Chondrocyte (in vitro differentiated cells): ENCODE data around the gene RIF1. TPM values are rescaled to one million over a fixed set of nuclear protein-coding genes. Genes with fewer than 3 reads are reported as not detected.

Source experiments
- DNase-seq: peaks from one replicate; pipeline ENCODE4 v3.0.0; 2021; ENCODE audit warnings: mixed read lengths, low spot score
- H3K27ac Mint-ChIP-seq: one replicate; pipeline ENCODE4 v1.8.0; 2021; ENCODE audit warnings: mild to moderate bottlenecking, moderate library complexity, mixed read lengths; ENCODE audit not compliant: unreplicated experiment
- H3K27me3 Mint-ChIP-seq: 2 replicates; pipeline ENCODE4 v1.8.0; 2021; ENCODE audit warnings: low read depth, mixed read lengths
- H3K36me3 Mint-ChIP-seq: 2 replicates; pipeline ENCODE4 v1.8.0; 2021; ENCODE audit warnings: low read depth, mixed read lengths
- H3K4me1 Mint-ChIP-seq: 2 replicates; pipeline ENCODE4 v1.8.0; 2021; ENCODE audit warnings: low read depth, mild to moderate bottlenecking, mixed read lengths
- H3K4me3 Mint-ChIP-seq: one replicate; pipeline ENCODE4 v1.8.0; 2021; ENCODE audit warnings: mild to moderate bottlenecking, moderate library complexity, mixed read lengths; ENCODE audit not compliant: unreplicated experiment
- H3K9me3 Mint-ChIP-seq: 2 replicates; pipeline ENCODE4 v1.8.0; 2021; ENCODE audit warnings: low read depth, mixed read lengths
- total RNA-seq: library from RNA; stranded (reverse); gene quantifications from 3 replicates; pipeline ENCODE4 v1.2.1, GENCODE V29; 2021
- TF ChIP-seq, protein P1 (sequence below): fragments of 200-600 bp; sonication (generic); IDR thresholded peaks from 2 replicates; pipeline ENCODE4 v1.5.0; 2021; ENCODE audit warnings: antibody characterized with exemption, mild to moderate bottlenecking, moderate library complexity

The RIF1 gene
- total RNA-seq, 1 donor from 2014 or later: 33.5 TPM

DNA sequence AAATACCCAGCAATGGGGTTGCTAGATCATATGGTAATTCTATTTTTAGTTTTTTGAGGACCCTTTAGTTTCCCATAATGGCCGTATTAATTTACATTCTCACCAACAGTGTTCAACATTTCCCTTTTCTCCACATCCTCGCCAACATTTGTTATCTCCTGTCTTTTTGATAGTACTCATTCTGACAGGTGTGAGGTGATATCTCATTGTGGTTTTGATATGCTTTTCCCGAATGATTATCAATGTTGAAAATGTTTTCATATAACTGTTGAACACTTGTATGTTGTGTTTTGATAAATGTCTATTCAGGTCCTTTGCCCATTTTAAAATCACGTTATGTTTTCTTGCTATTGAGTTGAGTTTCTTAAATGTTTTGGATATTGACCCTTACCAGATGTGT, 5.8 kb upstream of the RIF1 start:
- Mint-ChIP-seq H3K4me3 (no peak overlapping the region), H3K36me3 (no peaks in the 10 kb centered on the region), H3K27ac (no peak overlapping the region), H3K27me3 (no peaks in the 10 kb centered on the region), H3K9me3 (no peaks in the 10 kb centered on the region), H3K4me1 (no peaks in the 10 kb centered on the region)
- TF ChIP-seq, protein P1, sequence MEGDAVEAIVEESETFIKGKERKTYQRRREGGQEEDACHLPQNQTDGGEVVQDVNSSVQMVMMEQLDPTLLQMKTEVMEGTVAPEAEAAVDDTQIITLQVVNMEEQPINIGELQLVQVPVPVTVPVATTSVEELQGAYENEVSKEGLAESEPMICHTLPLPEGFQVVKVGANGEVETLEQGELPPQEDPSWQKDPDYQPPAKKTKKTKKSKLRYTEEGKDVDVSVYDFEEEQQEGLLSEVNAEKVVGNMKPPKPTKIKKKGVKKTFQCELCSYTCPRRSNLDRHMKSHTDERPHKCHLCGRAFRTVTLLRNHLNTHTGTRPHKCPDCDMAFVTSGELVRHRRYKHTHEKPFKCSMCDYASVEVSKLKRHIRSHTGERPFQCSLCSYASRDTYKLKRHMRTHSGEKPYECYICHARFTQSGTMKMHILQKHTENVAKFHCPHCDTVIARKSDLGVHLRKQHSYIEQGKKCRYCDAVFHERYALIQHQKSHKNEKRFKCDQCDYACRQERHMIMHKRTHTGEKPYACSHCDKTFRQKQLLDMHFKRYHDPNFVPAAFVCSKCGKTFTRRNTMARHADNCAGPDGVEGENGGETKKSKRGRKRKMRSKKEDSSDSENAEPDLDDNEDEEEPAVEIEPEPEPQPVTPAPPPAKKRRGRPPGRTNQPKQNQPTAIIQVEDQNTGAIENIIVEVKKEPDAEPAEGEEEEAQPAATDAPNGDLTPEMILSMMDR: no peak
- DNase-seq: no peak

DNA sequence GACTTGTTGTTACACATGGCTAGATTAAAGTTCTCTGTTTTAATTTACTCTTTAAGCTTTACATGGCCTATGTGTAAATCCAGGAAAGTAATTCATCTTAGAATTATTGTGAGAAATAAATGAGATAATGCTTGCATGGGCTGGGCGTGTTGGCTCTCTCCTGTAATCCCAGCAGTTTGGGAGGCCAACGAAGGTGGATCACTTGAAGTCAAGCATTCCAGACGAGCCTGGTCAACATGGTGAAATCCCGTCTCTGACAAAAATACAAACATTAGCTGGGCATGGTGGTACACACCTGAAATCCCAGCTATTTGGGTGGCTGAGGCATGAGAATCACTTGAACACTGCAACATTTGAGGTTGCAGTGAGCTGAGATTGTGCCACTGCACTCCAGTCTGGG, 4.3 kb upstream of the RIF1 start:
- H3K36me3 Mint-ChIP-seq: no peaks in the 10 kb centered on the region
- H3K27me3 Mint-ChIP-seq: no peaks in the 10 kb centered on the region
- no peak for DNase-seq
- H3K4me3 Mint-ChIP-seq: no peak overlapping the region
- TF ChIP-seq, protein P1: no peak
- H3K4me1 Mint-ChIP-seq: peaks cover 4% of the 10 kb centered on the region
- no peaks in the 10 kb centered on the region for H3K9me3 Mint-ChIP-seq
- H3K27ac Mint-ChIP-seq: no peak overlapping the region

DNA sequence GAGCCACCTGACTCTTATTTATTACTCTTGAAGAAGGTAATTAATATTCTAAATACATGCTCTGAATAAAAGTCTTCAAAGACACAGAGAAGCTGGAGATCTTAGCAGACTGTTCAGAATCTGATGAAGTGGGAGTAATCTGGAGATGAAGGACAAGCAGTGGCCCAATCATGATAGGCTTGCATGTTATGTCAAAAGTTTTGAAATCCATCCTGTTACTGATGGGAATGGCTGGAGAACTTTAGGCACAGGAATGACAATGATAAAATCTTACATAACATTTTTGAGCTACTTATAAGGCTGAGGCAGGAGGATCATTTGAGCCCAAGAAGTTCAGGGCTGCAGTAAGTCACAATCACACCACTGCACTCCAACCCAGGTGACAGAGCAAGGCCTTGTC, 2.4 kb upstream of the RIF1 start:
- TF ChIP-seq, protein P1: no peak
- Mint-ChIP-seq H3K9me3 (no peaks in the 10 kb centered on the region), H3K4me3 (no peak overlapping the region), H3K27me3 (no peaks in the 10 kb centered on the region), H3K27ac (no peak overlapping the region), H3K4me1 (peaks cover 22% of the 10 kb centered on the region), H3K36me3 (peaks cover 6% of the 10 kb centered on the region)
- DNase-seq: no peak

DNA sequence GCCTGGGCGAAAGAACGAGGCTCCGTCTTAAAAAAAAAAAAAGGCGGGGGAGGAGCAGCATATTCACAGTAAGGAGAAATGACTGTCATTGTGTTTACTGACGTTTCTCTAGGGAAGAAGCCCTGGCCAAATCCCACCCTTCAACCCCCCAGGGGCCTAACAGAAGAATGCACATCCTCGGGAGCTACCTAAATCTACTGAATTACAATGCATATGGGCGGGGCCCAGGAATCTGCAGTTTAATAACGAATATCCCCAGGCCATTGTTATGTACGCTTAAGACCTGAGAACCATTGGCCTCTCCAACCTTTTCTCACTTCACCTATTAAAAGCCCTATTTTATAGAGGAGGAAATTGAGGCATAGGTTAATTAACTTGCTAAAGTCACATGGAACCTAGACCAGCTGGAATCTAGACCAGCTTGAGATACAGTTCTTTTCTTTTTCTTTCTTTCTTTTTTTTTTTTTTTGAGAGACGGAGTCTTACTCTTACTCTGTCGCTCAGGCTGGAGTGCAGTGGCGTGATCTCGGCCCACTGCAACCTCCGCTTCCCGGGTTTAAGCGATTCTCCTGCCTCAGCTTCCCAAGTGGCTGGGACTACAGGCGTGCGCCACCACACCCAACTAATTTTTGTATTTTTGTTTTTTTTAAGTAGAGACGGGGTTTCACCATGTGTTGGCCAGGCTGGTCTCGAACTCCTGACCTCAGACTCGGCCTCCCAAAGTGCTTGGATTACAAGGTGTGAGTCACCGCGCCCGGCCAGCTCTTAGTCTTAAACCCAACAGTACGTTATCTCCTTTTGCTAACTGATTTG, 708 bp upstream of the RIF1 start:
- peaks cover 22% of the 10 kb centered on the region for H3K4me1 Mint-ChIP-seq
- H3K4me3 Mint-ChIP-seq: peak overlapping the region; percentile 91
- no peaks in the 10 kb centered on the region for H3K9me3 Mint-ChIP-seq
- no peak for DNase-seq
- TF ChIP-seq, protein P1: no peak
- H3K27ac Mint-ChIP-seq: peak overlapping the region; percentile 98
- no peaks in the 10 kb centered on the region for H3K27me3 Mint-ChIP-seq
- H3K36me3 Mint-ChIP-seq: peaks cover 9% of the 10 kb centered on the region

DNA sequence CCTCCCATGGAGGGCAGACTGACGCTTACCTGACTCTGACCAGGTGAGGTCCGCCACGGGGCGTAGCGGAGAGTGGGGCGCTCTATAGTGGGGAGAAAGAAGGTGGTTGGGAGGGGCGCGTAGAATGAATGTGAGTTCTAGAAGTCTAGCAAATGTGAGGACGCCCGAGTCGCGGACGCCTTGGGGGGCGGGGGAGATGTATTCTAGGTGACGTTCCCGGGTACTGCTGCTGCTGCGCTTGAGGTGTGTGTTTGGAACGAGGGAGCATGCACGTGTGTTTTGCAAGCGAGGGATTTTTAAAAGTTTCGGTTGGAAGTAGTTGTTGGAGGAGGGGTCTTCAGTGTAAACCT, 758 bp downstream of the RIF1 start:
- TF ChIP-seq, protein P1: no peak
- Mint-ChIP-seq H3K36me3 (peaks cover 9% of the 10 kb centered on the region), H3K9me3 (no peaks in the 10 kb centered on the region), H3K27me3 (no peaks in the 10 kb centered on the region), H3K4me3 (peak overlapping the region; percentile 91), H3K4me1 (peaks cover 22% of the 10 kb centered on the region), H3K27ac (peak overlapping the region; percentile 98)
- DNase-seq: no peak
